Measurements from ENCODE around the gene MTG1.
"Not testable (repeated sequence)": the region's sequence is repeated elsewhere in the genome, so short reads cannot be mapped to it uniquely, and the experiment has no call there.

Gene MTG1

GRCh38 chr10:133431888-133432613, 38.1 kb downstream of the MTG1 start:
- DNase-seq: not testable (repeated sequence)

GRCh38 chr10:133432789-133433188, 38.8 kb downstream of the MTG1 start:
- DNase-seq: not testable (repeated sequence)

- DNase-seq: no peak
Observed at GRCh38 chr10:133438711-133439273, 44.8 kb downstream of the MTG1 start.

- DNase-seq: peak; percentile 6
Observed at GRCh38 chr10:133439517-133440461, 45.8 kb downstream of the MTG1 start.

- peak; percentile 6 for DNase-seq
Observed at GRCh38 chr10:133440633-133441285, 46.8 kb downstream of the MTG1 start.

- DNase-seq: not testable (repeated sequence)
Observed at GRCh38 chr10:133441356-133441755, 47.4 kb downstream of the MTG1 start.

- peak; percentile 4 for DNase-seq
Observed at GRCh38 chr10:133441780-133442179, 47.8 kb downstream of the MTG1 start.

- DNase-seq: peak; percentile 7
Observed at GRCh38 chr10:133442191-133442966, 48.4 kb downstream of the MTG1 start.

GRCh38 chr10:133442967-133443924, 49.3 kb downstream of the MTG1 start:
- no peak for DNase-seq

- peak; percentile 5 for DNase-seq
Observed at GRCh38 chr10:133444342-133445267, 50.6 kb downstream of the MTG1 start.

GRCh38 chr10:133445268-133445732, 51.3 kb downstream of the MTG1 start:
- no peak for DNase-seq

GRCh38 chr10:133445751-133446708, 52.1 kb downstream of the MTG1 start:
- peak; percentile 5 for DNase-seq

- no peak for DNase-seq
Observed at GRCh38 chr10:133446979-133447378, 53.0 kb downstream of the MTG1 start.

- DNase-seq: no peak
Observed at GRCh38 chr10:133448120-133448519, 54.2 kb downstream of the MTG1 start.

- no peak for DNase-seq
Observed at GRCh38 chr10:133451346-133451745, 57.4 kb downstream of the MTG1 start.

GRCh38 chr10:133452453-133452852, 58.5 kb downstream of the MTG1 start:
- DNase-seq: no peak

- no peak for DNase-seq
Observed at GRCh38 chr10:133453516-133454203, 59.7 kb downstream of the MTG1 start, which contains the start of gene SCART1. Gene SCART1, plus strand, starts transcription at chr10:133453945. Its CDS starts 53 bp downstream, at chr10:133453998.

All from activated CD4-positive, alpha-beta T cell treated with anti-CD3 and anti-CD28 coated beads for 1 hour (primary cell).